ENCODE data around the gene DEPDC5. TPM values are rescaled to one million over a fixed set of nuclear protein-coding genes. Genes with fewer than 3 reads are reported as not detected.

The DEPDC5 gene
- total and polyA plus RNA-seq, 4 experiments from 2014 or later: 3.9 to 54.4 (median 32.0) TPM

DNA sequence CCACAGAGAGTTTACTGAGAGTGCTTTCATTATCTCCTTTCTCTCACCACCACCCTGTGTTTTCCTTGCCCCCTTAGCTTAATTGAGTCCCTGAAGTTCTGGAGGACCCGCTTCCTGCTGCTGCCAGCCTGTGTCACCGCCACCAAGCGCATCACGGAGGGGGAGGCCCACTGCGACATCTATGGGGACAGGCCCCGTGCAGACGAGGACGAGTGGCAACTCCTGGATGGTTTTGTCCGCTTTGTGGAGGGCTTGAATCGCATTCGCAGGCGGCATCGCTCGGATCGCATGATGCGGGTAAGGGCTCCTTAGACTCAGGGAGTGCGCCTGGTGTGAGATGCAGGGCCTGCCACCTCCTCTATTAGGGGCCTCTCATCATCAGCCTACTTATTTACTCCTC, 91.1 kb downstream of the DEPDC5 start:
- ChIA-PET CTCF (ENCODE audit: partially characterized antibody) (no interaction called here), POLR2A (ENCODE audit: partially characterized antibody) (no interaction called here)
- H3K9me3 Mint-ChIP-seq: no peaks in the 10 kb centered on the region
- H3K36me3 ChIP-seq (ENCODE audit: insufficient read depth, low read length): peaks cover 43% of the 10 kb centered on the region
- H3K9me3 ChIP-seq (ENCODE audit: control insufficient read depth in 1 of 2, low read length in 2 of 2): no peaks in the 10 kb centered on the region
- no peak overlapping the region for H3K27ac Mint-ChIP-seq
- H3K4me3 Mint-ChIP-seq: no peak overlapping the region
- no peaks in the 10 kb centered on the region for H3K27me3 Mint-ChIP-seq
- no peaks in the 10 kb centered on the region for H3K4me1 ChIP-seq (ENCODE audit: insufficient read depth, low read length)
- no peak overlapping the region for H3K27ac ChIP-seq (ENCODE audit: low read depth, low read length)
- no peaks in the 10 kb centered on the region for H3K27me3 ChIP-seq (ENCODE audit: insufficient read depth, low read length)
- DNase-seq: no peak
- peaks cover 74 to 89% of the 10 kb centered on the region in 2 donors for H3K36me3 Mint-ChIP-seq
- H3K4me1 Mint-ChIP-seq: peaks cover 0 to 6% (median 0%) of the 10 kb centered on the region in 4 donors
- intact Hi-C loops (cut with micrococcal nuclease): no loop called here
- no peak overlapping the region for H3K4me3 ChIP-seq (ENCODE audit: low read length in 2 of 2)

DNA sequence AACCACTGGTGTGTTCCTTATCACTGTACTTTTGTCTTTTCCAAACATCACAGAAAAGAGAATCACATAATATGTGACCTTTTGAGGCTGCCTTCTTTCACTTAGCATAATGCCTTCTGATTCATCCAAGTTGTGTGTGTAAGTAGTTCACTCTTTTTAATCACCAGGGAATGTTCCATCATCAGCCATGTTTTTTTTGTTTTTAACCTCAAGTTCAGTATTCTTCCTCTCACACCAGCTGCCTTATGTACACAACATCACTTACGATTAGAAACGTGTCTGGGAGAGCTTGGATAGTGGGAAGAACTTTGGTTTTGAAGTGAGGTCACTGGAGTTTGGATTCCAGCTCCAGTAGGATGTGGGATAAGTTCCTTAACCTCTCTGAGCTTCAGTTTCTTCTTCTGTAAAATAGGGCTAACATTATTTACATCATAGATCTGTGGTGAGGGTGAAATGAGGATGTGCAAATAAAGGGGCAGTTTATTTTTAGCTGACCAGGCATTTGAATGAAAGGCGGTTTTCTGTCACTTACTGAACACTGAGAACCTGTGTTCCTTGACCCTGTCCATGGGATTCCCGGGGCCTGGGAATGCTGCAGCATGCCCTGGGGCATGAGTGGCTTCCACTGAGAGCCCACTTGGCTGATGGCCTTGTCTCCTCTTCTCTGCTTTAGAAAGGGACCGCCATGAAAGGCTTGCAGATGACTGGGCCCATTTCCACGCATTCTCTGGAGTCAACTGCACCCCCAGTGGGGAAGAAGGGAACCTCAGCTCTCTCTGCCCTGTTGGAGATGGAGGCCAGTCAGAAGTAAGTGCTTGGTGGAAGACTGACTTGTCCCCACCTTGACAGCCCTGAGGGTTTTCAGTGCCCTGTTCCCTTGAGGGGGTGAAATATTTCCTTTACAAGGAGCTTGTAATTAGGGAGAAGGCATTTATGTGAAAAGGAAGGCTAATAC, 92.6 kb downstream of the DEPDC5 start:
- Histone ChIP-seq H3K27me3 (ENCODE audit: insufficient read depth, low read length) (no peaks in the 10 kb centered on the region), H3K9me3 (ENCODE audit: control insufficient read depth in 1 of 2, low read length in 2 of 2) (no peaks in the 10 kb centered on the region), H3K27ac (ENCODE audit: low read depth, low read length) (no peak overlapping the region), H3K4me1 (ENCODE audit: insufficient read depth, low read length) (no peaks in the 10 kb centered on the region), H3K36me3 (ENCODE audit: insufficient read depth, low read length) (peaks cover 35% of the 10 kb centered on the region), H3K4me3 (ENCODE audit: low read length in 2 of 2) (no peak overlapping the region)
- Mint-ChIP-seq H3K27ac (peak overlapping the region in 2 of 7 donors; percentile 3 to 25), H3K36me3 (peaks cover 63 to 80% of the 10 kb centered on the region in 2 donors), H3K9me3 (no peaks in the 10 kb centered on the region), H3K4me3 (no peak overlapping the region), H3K27me3 (no peaks in the 10 kb centered on the region), H3K4me1 (peaks cover 0 to 3% (median 0%) of the 10 kb centered on the region in 4 donors)
- POLR2A ChIA-PET (ENCODE audit: partially characterized antibody): no interaction called here
- CTCF ChIA-PET (ENCODE audit: partially characterized antibody): interaction anchor here (0.9 kb wide), 1 partner anchor 131 kb away, joined by 3 read pairs; no protein-coding TSS in a partner anchor
- intact Hi-C loops (cut with micrococcal nuclease): no loop called here
- no peak for DNase-seq

DNA sequence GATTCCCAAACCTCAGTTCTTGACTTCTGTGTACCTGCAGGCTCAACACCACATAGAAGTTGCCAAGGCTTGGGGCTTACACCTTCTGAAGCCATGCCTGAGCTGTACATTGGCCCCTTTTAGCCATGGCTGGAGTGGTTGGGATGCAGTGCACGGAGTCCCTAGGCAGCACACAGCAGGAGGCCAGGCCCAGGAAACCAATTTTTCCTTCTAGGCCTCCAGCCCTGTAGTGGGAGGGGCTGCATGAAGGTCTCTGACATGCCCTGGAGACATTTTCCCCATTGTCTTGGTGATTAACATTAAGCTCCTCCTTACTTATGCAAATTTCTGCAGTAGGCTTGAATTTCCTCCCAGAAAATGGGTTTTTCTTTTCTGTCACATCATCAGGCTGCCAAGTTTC, 94.6 kb downstream of the DEPDC5 start:
- no peak for DNase-seq
- Mint-ChIP-seq H3K36me3 (peaks cover 57 to 74% of the 10 kb centered on the region in 2 donors), H3K9me3 (no peaks in the 10 kb centered on the region), H3K4me3 (no peak overlapping the region), H3K27ac (no peak overlapping the region), H3K27me3 (no peaks in the 10 kb centered on the region), H3K4me1 (no peaks in the 10 kb centered on the region)
- no peaks in the 10 kb centered on the region for H3K9me3 ChIP-seq (ENCODE audit: control insufficient read depth in 1 of 2, low read length in 2 of 2)
- no peaks in the 10 kb centered on the region for H3K4me1 ChIP-seq (ENCODE audit: insufficient read depth, low read length)
- H3K27me3 ChIP-seq (ENCODE audit: insufficient read depth, low read length): no peaks in the 10 kb centered on the region
- H3K36me3 ChIP-seq (ENCODE audit: insufficient read depth, low read length): peaks cover 27% of the 10 kb centered on the region
- intact Hi-C loops (cut with micrococcal nuclease): no loop called here
- ChIA-PET POLR2A (ENCODE audit: partially characterized antibody) (no interaction called here), CTCF (ENCODE audit: partially characterized antibody) (no interaction called here)
- no peak overlapping the region for H3K4me3 ChIP-seq (ENCODE audit: low read length in 2 of 2)
- H3K27ac ChIP-seq (ENCODE audit: low read depth, low read length): no peak overlapping the region

DNA sequence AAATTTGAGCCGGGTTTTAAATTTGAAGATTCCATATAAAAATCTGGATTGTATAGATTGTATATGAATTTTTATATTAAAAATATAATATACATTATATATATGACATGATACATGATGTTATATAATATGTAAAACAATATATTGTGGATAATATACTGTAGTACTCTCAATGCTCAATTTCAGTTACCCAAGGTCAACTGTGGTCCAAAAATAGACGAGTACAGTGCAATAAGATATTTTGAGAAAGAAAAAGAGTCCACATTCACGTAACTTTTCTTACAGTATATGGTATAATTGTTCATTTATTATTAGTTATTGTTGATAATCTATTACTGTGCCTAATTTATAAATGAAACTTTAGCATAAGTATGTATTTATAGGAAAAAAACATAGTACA, 96.3 kb downstream of the DEPDC5 start:
- ChIA-PET POLR2A (ENCODE audit: partially characterized antibody) (no interaction called here), CTCF (ENCODE audit: partially characterized antibody) (no interaction called here)
- no peak for DNase-seq
- no peaks in the 10 kb centered on the region for H3K9me3 ChIP-seq (ENCODE audit: control insufficient read depth in 1 of 2, low read length in 2 of 2)
- H3K4me1 ChIP-seq (ENCODE audit: insufficient read depth, low read length): no peaks in the 10 kb centered on the region
- peaks cover 30% of the 10 kb centered on the region for H3K36me3 ChIP-seq (ENCODE audit: insufficient read depth, low read length)
- H3K4me3 ChIP-seq (ENCODE audit: low read length in 2 of 2): no peak overlapping the region
- intact Hi-C loops (cut with micrococcal nuclease): no loop called here
- no peaks in the 10 kb centered on the region for H3K27me3 ChIP-seq (ENCODE audit: insufficient read depth, low read length)
- H3K27me3 Mint-ChIP-seq: no peaks in the 10 kb centered on the region
- H3K9me3 Mint-ChIP-seq: no peaks in the 10 kb centered on the region
- peak overlapping the region in 1 of 7 donors; percentile 19 for H3K27ac Mint-ChIP-seq
- no peak overlapping the region for H3K27ac ChIP-seq (ENCODE audit: low read depth, low read length)
- H3K36me3 Mint-ChIP-seq: peaks cover 54 to 72% of the 10 kb centered on the region in 2 donors
- H3K4me3 Mint-ChIP-seq: no peak overlapping the region
- no peaks in the 10 kb centered on the region for H3K4me1 Mint-ChIP-seq

DNA sequence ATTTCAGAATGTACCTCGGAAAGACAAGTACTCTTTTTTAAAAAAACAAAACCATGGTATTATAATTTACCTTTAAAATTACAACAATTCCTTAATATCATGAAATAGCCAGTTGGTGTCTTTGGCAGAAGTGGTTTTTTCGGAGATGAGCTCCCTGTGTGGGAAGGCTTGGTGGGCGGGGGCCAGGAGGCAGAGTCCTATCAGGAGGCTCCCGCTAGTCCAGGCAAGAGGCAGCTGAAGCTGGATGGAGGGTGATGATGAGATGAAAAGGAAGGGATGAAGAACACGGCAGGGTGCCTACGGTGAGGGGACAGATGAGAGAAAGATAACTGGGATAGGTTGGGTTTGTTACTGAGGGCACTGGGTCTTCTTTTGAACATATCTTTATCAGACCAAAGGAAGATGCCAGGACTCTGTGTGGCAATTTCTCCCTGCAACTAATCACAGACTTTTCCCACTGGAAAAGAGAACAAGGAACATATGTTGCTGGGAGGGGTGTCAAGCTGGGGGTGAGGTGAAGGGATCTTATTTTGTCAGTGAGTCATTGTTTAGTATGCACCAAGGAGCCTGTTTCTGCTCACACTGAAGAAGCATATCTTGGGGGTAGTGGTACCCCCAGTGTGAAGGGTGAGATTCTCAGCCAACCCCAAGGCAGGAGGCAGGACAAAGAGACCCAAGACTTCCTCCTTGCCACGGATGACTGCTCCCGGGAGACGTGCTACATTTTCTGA, 99.0 kb downstream of the DEPDC5 start:
- peaks cover 41 to 58% of the 10 kb centered on the region in 2 donors for H3K36me3 Mint-ChIP-seq
- H3K9me3 Mint-ChIP-seq: no peaks in the 10 kb centered on the region
- H3K4me1 Mint-ChIP-seq: no peaks in the 10 kb centered on the region
- POLR2A ChIA-PET (ENCODE audit: partially characterized antibody): no interaction called here
- H3K36me3 ChIP-seq (ENCODE audit: insufficient read depth, low read length): peaks cover 21% of the 10 kb centered on the region
- no peaks in the 10 kb centered on the region for H3K27me3 Mint-ChIP-seq
- peak overlapping the region in 1 of 7 donors; percentile 37 for H3K27ac Mint-ChIP-seq
- no peaks in the 10 kb centered on the region for H3K4me1 ChIP-seq (ENCODE audit: insufficient read depth, low read length)
- H3K27ac ChIP-seq (ENCODE audit: low read depth, low read length): no peak overlapping the region
- H3K9me3 ChIP-seq (ENCODE audit: control insufficient read depth in 1 of 2, low read length in 2 of 2): no peaks in the 10 kb centered on the region
- no peak for DNase-seq
- CTCF ChIA-PET (ENCODE audit: partially characterized antibody): no interaction called here
- intact Hi-C loops (cut with micrococcal nuclease): no loop called here
- H3K4me3 ChIP-seq (ENCODE audit: low read length in 2 of 2): no peak overlapping the region
- H3K4me3 Mint-ChIP-seq: no peak overlapping the region
- no peaks in the 10 kb centered on the region for H3K27me3 ChIP-seq (ENCODE audit: insufficient read depth, low read length)

DNA sequence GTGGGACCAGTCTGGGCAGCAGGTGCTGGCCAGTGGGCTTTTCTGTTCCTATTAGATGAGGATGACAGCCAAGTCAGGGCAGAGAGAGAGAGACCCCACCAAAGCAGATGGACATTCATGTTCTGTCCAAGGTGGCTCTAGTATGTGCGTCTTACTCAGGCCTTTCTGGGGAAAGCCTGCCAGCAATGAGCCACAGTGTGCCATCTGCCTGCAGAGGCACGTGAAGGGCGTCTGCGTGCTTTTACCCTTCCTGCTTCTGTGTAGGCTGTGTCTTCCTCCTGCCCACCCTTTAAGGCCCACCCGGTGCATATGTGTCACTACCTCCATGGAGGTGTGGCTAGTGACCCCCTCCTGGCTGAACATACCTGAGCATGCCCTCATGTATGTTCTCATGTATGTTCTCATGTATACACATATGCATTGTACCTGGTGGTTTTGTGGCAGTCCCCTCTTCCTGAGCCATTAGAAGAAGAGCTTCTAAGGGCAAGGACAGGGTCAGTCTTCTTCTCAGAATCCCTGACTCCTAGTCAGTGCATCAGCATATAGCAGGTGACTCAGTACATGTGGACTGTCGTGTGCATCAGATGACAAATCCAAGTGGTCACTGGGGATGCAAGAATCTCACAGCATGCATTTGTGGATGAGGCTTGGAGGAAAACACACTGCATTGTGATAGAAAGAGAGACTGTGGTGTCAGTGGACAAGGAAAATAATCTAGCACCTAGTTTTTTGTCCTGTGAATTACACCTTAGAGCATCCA, 100.1 kb downstream of the DEPDC5 start:
- H3K4me3 Mint-ChIP-seq: no peak overlapping the region
- no peaks in the 10 kb centered on the region for H3K27me3 Mint-ChIP-seq
- Histone ChIP-seq H3K36me3 (ENCODE audit: insufficient read depth, low read length) (peaks cover 21% of the 10 kb centered on the region), H3K27me3 (ENCODE audit: insufficient read depth, low read length) (no peaks in the 10 kb centered on the region), H3K9me3 (ENCODE audit: control insufficient read depth in 1 of 2, low read length in 2 of 2) (no peaks in the 10 kb centered on the region), H3K4me1 (ENCODE audit: insufficient read depth, low read length) (no peaks in the 10 kb centered on the region), H3K27ac (ENCODE audit: low read depth, low read length) (no peak overlapping the region), H3K4me3 (ENCODE audit: low read length in 2 of 2) (no peak overlapping the region)
- H3K4me1 Mint-ChIP-seq: no peaks in the 10 kb centered on the region
- no peak for DNase-seq
- intact Hi-C loops (cut with micrococcal nuclease): no loop called here
- H3K36me3 Mint-ChIP-seq: peaks cover 37 to 53% of the 10 kb centered on the region in 2 donors
- CTCF ChIA-PET (ENCODE audit: partially characterized antibody): no interaction called here
- H3K27ac Mint-ChIP-seq: peak overlapping the region in 2 of 7 donors; percentile 25 to 26
- POLR2A ChIA-PET (ENCODE audit: partially characterized antibody): no interaction called here
- H3K9me3 Mint-ChIP-seq: no peaks in the 10 kb centered on the region

DNA sequence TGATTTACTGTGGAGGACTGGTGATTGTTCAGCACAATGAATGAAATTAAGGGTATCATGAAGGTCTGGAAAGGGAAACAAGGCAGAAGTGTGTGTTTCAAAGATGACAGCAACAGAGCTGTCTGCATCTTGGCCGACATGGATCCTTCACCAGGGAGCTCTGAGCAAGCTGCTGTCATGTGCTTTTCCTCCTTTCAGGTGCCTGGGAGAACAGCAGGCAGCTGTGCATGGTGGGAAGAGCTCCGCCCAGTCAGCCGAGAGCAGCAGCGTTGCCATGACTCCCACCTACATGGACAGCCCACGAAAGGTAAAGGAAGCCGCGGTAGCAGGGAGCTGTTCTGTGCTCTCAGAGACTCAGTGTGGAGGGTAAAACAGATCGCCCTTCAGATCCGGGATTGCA, 103.4 kb downstream of the DEPDC5 start:
- H3K9me3 Mint-ChIP-seq: no peaks in the 10 kb centered on the region
- no peaks in the 10 kb centered on the region for H3K27me3 Mint-ChIP-seq
- no peak for DNase-seq
- Histone ChIP-seq H3K36me3 (ENCODE audit: insufficient read depth, low read length) (peaks cover 21% of the 10 kb centered on the region), H3K27me3 (ENCODE audit: insufficient read depth, low read length) (no peaks in the 10 kb centered on the region), H3K9me3 (ENCODE audit: control insufficient read depth in 1 of 2, low read length in 2 of 2) (no peaks in the 10 kb centered on the region), H3K4me3 (ENCODE audit: low read length in 2 of 2) (no peak overlapping the region), H3K4me1 (ENCODE audit: insufficient read depth, low read length) (no peaks in the 10 kb centered on the region), H3K27ac (ENCODE audit: low read depth, low read length) (no peak overlapping the region)
- no peak overlapping the region for H3K27ac Mint-ChIP-seq
- no peaks in the 10 kb centered on the region for H3K4me1 Mint-ChIP-seq
- POLR2A ChIA-PET (ENCODE audit: partially characterized antibody): interaction anchor here (0.5 kb wide), 1 partner anchor 1934 kb away, joined by 3 read pairs; no protein-coding TSS in a partner anchor
- no peak overlapping the region for H3K4me3 Mint-ChIP-seq
- peaks cover 37 to 50% of the 10 kb centered on the region in 2 donors for H3K36me3 Mint-ChIP-seq
- intact Hi-C loops (cut with micrococcal nuclease): no loop called here
- CTCF ChIA-PET (ENCODE audit: partially characterized antibody): no interaction called here
